K562 (cell line): ENCODE data around the gene FUT4. TPM values are rescaled to one million over a fixed set of nuclear protein-coding genes. Genes with fewer than 3 reads are reported as not detected.

Source experiments
- ATAC-seq: fragments of 200-7000 bp; cut with Tn5 transposase; 3 replicates; pipeline ENCODE4 v1.9.1; 2020; ENCODE audit warnings: moderate library complexity
- BruUV-seq: library from RNA; stranded (reverse); fragments of 400-500 nt; replicated peaks from 2 replicates; lab custom pipeline; 2021; lab: Mats Ljungman, UMichigan
- CTCF ChIA-PET: fragments of 300-600 bp; formaldehyde crosslinking; extraction: SDS; loops from one replicate; lab custom pipeline; 2021; ENCODE audit warnings: low intra/inter-chr PET ratio; lab: Yijun Ruan, JAX
- POLR2A ChIA-PET: fragments of 300-600, 350-650 bp; sonication (Branson Sonifier 250); formaldehyde crosslinking; extraction: SDS; loops from one replicate; lab custom pipeline; 2021; ENCODE audit warnings: antibody characterized with exemption, inconsistent platforms; lab: Yijun Ruan, JAX
- DNase-seq, 4 experiments: peaks; one replicate each; pipeline versions ENCODE4 v3.0.0 to v3.0.0-alpha.2; 2011 to 2018; ENCODE audit warnings: low spot score in 3 of 4, mixed read lengths in 3 of 4; ENCODE audit errors: extremely low read depth in 1 of 4
- FAIRE-seq: peaks from 2 replicates; lab custom pipeline; 2011; peaks lifted over from hg19 to GRCh38; lab: Jason Lieb, UNC
- H2AFZ ChIP-seq: 2 replicates; pipeline ENCODE4 v1.6.0; 2011; ENCODE audit warnings: low read depth, low read length, control low read depth, inconsistent platforms
- H3K27ac ChIP-seq: fragments of 200-600 bp; 3 replicates; pipeline ENCODE4 v1.8.0; 2011; ENCODE audit warnings: low read depth, mild to moderate bottlenecking, control low read depth, inconsistent platforms, low read length, moderate library complexity, mixed read lengths; ENCODE audit errors: extremely low read depth
- H3K27me3 ChIP-seq, 2 experiments: fragments of 300-600 bp in 1 of 2; 2 replicates in 1 of 2; 3 replicates in 1 of 2; pipeline versions ENCODE4 v1.6.0 to v1.8.0; 2011; ENCODE audit warnings: inconsistent platforms in 2 of 2, low read length in 2 of 2, mild to moderate bottlenecking in 1 of 2, mixed read lengths in 1 of 2, moderate library complexity in 1 of 2; ENCODE audit not compliant: control insufficient read depth in 2 of 2, insufficient read depth in 2 of 2
- H3K36me3 ChIP-seq: fragments of 300-600 bp; 3 replicates; pipeline ENCODE4 v1.8.0; 2011; ENCODE audit warnings: mild to moderate bottlenecking, low read length, inconsistent platforms; ENCODE audit not compliant: control insufficient read depth, insufficient read depth
- H3K4me1 ChIP-seq, 2 experiments: fragments of 200-600 bp in 1 of 2; replicated peaks in 1 of 2; 2 replicates in 1 of 2; 3 replicates in 1 of 2; pipeline versions ENCODE4 v1.5.1 to v1.8.0; 2011; ENCODE audit warnings: inconsistent platforms in 2 of 2, low read length in 2 of 2, mild to moderate bottlenecking in 1 of 2, mixed read lengths in 1 of 2, moderate library complexity in 1 of 2; ENCODE audit not compliant: control insufficient read depth in 2 of 2, insufficient read depth in 2 of 2
- H3K4me2 ChIP-seq: 2 replicates; pipeline ENCODE4 v1.6.1; 2011; ENCODE audit warnings: low read length, control low read depth, inconsistent platforms, mixed read lengths; ENCODE audit not compliant: insufficient read depth
- H3K4me3 ChIP-seq: fragments of 200-600 bp; sonication (generic), shearing (Covaris generic); 2 replicates; pipeline ENCODE4 v1.5.1; 2016; ENCODE audit warnings: control low read depth, inconsistent platforms
- H3K79me2 ChIP-seq: fragments of 200-600 bp; 3 replicates; pipeline ENCODE4 v1.8.0; 2011; ENCODE audit warnings: low read length, inconsistent platforms; ENCODE audit not compliant: control insufficient read depth, insufficient read depth
- H3K9ac ChIP-seq, 2 experiments: 2 replicates each; pipeline versions ENCODE4 v1.6.0 to v1.6.1; 2011; ENCODE audit warnings: low read depth in 2 of 2, low read length in 2 of 2, control low read depth in 1 of 2, inconsistent platforms in 1 of 2, mild to moderate bottlenecking in 1 of 2, mixed read lengths in 1 of 2; ENCODE audit not compliant: insufficient read depth in 1 of 2
- H3K9me1 ChIP-seq: one replicate; pipeline ENCODE4 v1.6.0; 2011; ENCODE audit warnings: inconsistent platforms, mild to moderate bottlenecking, low read length, moderate library complexity; ENCODE audit not compliant: control insufficient read depth, insufficient read depth
- H3K9me3 ChIP-seq: replicated peaks from 2 replicates; pipeline ENCODE4 v1.5.1; 2011; ENCODE audit warnings: low read depth, low read length, inconsistent platforms; ENCODE audit not compliant: control insufficient read depth, insufficient read depth
- H4K20me1 ChIP-seq: replicated peaks from 2 replicates; pipeline ENCODE4 v1.6.1; 2011; ENCODE audit warnings: low read length, inconsistent platforms, mixed read lengths; ENCODE audit not compliant: control insufficient read depth, insufficient read depth
- CREB3L1 ChIP-seq: fragments of 450-650 bp; IDR thresholded peaks from 2 replicates; pipeline ENCODE4 v1.6.1; 2014; ENCODE audit warnings: low read depth, mild to moderate bottlenecking, moderate library complexity, borderline replicate concordance
- HDAC6 ChIP-seq: IDR thresholded peaks from 2 replicates; pipeline ENCODE4 v1.6.1; 2012; ENCODE audit warnings: low read depth, mild to moderate bottlenecking, control low read depth, inconsistent platforms, low read length, moderate library complexity
- KAT2B ChIP-seq: IDR thresholded peaks from one replicate; pipeline ENCODE4 v1.6.1; 2012; ENCODE audit warnings: low read depth, mild to moderate bottlenecking, control low read depth, inconsistent platforms, low read length, moderate library complexity
- KLF13 ChIP-seq: fragments of 450-650 bp; IDR thresholded peaks from 2 replicates; pipeline ENCODE4 v1.6.1; 2016; ENCODE audit warnings: missing genetic modification characterization, low read depth, mild to moderate bottlenecking, missing compliant biosample characterization, moderate library complexity, borderline replicate concordance
- NR1H2 ChIP-seq: sonication (generic); formaldehyde crosslinking; IDR thresholded peaks from 2 replicates; pipeline ENCODE4 v1.4.0; 2020; ENCODE audit warnings: mild to moderate bottlenecking, missing genetic modification reagents
- PCBP1 ChIP-seq: fragments of 200-400 bp; formaldehyde crosslinking; IDR thresholded peaks from 2 replicates; pipeline ENCODE4 v1.6.1; 2018; ENCODE audit warnings: mild to moderate bottlenecking, low read depth, low read length; ENCODE audit not compliant: poor library complexity, severe bottlenecking
- PPARD ChIP-seq: fragments of 250-450 bp; sonication (Bioruptor Pico); IDR thresholded peaks from 2 replicates; pipeline ENCODE4 v1.8.0; 2022; ENCODE audit warnings: inconsistent platforms, mild to moderate bottlenecking, moderate library complexity
- SAFB2 ChIP-seq: fragments of 200-400 bp; formaldehyde crosslinking; IDR thresholded peaks from 2 replicates; pipeline ENCODE4 v1.6.1; 2018; ENCODE audit warnings: borderline replicate concordance, low read length, low read depth, moderate library complexity; ENCODE audit not compliant: severe bottlenecking
- SFPQ ChIP-seq: fragments of 200-400 bp; formaldehyde crosslinking; IDR thresholded peaks from 2 replicates; pipeline ENCODE4 v1.6.1; 2017; ENCODE audit warnings: mild to moderate bottlenecking, low read depth, low read length, moderate library complexity
- TARDBP ChIP-seq: fragments of 450-650 bp; IDR thresholded peaks from 2 replicates; pipeline ENCODE4 v1.6.1; 2016
- UBTF ChIP-seq, 2 experiments: IDR thresholded peaks; 2 replicates each; pipeline ENCODE4 v1.6.1; 2012; ENCODE audit warnings: improper control_type of control experiment in 2 of 2, low read depth in 2 of 2, low read length in 2 of 2, borderline replicate concordance in 1 of 2
- WGBS: fragments of 100-300 bp; shearing (Covaris generic); methylation state at CpG from one replicate; pipeline ENCODE4 v1.1.6; 2016; ENCODE audit warnings: low coverage, mixed read lengths; ENCODE audit not compliant: insufficient coverage; ENCODE audit errors: missing lambda C conversion rate; 5-methylcytosine and 5-hydroxymethylcytosine counted together
- in situ Hi-C: fragments of 300-500 bp; cut with MboI; formaldehyde crosslinking; loops from 4 replicates; pipeline ENCODE4 v1.15.0; 2018; ENCODE audit warnings: inconsistent platforms, mixed read lengths
- intact Hi-C: fragments of 100-400 bp; cut with micrococcal nuclease; formaldehyde crosslinking; loops from 2 replicates; pipeline ENCODE4 v1.14.2; 2022
- polyA plus RNA-seq, 8 experiments: library from polyadenylated mRNA; depleted of rRNA in 4 of 8; stranded (reverse) in 5 of 8; unstranded in 3 of 8; fragments of >200 nt; fragmentation: Nextera tagmentation in 2 of 8; fragmentation: Illumina TruSeq in 1 of 8; extraction: Ambion mirVana in 2 of 8; extraction: Trizol in 1 of 8; gene quantifications; 2 replicates each; pipeline versions ENCODE4 v1.2.1 to v1.2.3, GENCODE V29; 2011 to 2014; ENCODE audit warnings: inconsistent platforms in 1 of 8, missing spikeins in 1 of 8
- total RNA-seq, 7 experiments: library from RNA; depleted of rRNA in 6 of 7; stranded (reverse); fragments of >200 nt in 6 of 7; fragmentation: Illumina TruSeq in 2 of 7; extraction: Trizol in 2 of 7; gene quantifications; 2 replicates each; pipeline versions ENCODE4 v1.2.1 to v1.2.3, GENCODE V29; 2011 to 2021; ENCODE audit warnings: low replicate concordance in 1 of 7

The FUT4 gene
- total and polyA plus RNA-seq, 9 of the 15 experiments (the other 6 are each of a cell fraction or from before 2014, with no cell fraction given), result 1.1 to 8.9 (median 5.5) TPM

GRCh38 chr11:94546162-94546470 lies 2.4 kb downstream of the FUT4 start:
- Histone ChIP-seq H3K27ac (no peak overlapping the region), H3K79me2 (peaks cover 32% of the 10 kb centered on the region), H2AFZ (no peak overlapping the region), H3K4me2 (peak overlapping the region; percentile 84), H3K9me3 (no peaks in the 10 kb centered on the region), H4K20me1 (no peaks in the 10 kb centered on the region; the same call in 1 of the 2 replicates), H3K4me1 (peaks cover 33 to 35% of the 10 kb centered on the region in 2 experiments; a peak in 4 of 5 replicates), H3K4me3 (peak overlapping the region; percentile 71), H3K36me3 (peaks cover 13% of the 10 kb centered on the region; the same call in 2 of the 3 replicates), H3K9me1 (no peaks in the 10 kb centered on the region), H3K9ac (peak overlapping the region in 1 of 2 experiments; percentile 30; a peak in 1 of 4 replicates), H3K27me3 (no peaks in the 10 kb centered on the region)
- whole genome bisulfite sequencing, result 34% methylated on average over 2 of the region's 2 CpGs
- CTCF ChIA-PET, result no interaction called here
- no peak for DNase-seq
- in situ Hi-C loops (no loop called here), intact Hi-C loops (no loop called here)
- FAIRE-seq, result peak; percentile 57
- TF ChIP-seq SAFB2 (no peak), NR1H2 (no peak), UBTF (IDR thresholded peaks at IDR 0.05; ENCODE audit: borderline replicate concordance in 1 of 2, low read depth in 2 of 2, low read length in 2 of 2) (no peak), KLF13 (no peak), PPARD (no peak), SFPQ (no peak), TARDBP (no peak), HDAC6 (no peak), KAT2B (no peak), PCBP1 (no peak), CREB3L1 (no peak)
- POLR2A ChIA-PET, result interaction anchor here (0.7 to 1.9 kb wide), 5 partner anchors 9 to 715 kb away, joined by 3 to 5 read pairs (median 3); no protein-coding TSS in a partner anchor
- no peak for ATAC-seq
- TSS peak; percentile 39 for BruUV-seq
